MCF 10A (cell line): ENCODE measurements around the gene ZNF416. TPM values are rescaled to one million over a fixed set of nuclear protein-coding genes. Genes with fewer than 3 reads are reported as not detected.
A peak's percentile ranks its signal among the peaks of the same experiment; 100 is the strongest.

ENCODE experiments used
- BruUV-seq: library from RNA; stranded (reverse); fragments of 400-500 nt; replicated peaks from 2 replicates; lab custom pipeline; 2021; lab: Mats Ljungman, UMichigan
- CTCF ChIA-PET: fragments of 300-600 bp; sonication (Branson Sonifier 250); formaldehyde crosslinking; extraction: SDS; loops from one replicate; lab custom pipeline; 2021; ENCODE audit warnings: antibody characterized with exemption, inconsistent platforms; lab: Yijun Ruan, JAX
- POLR2A ChIA-PET: fragments of 300-600, 350-650 bp; sonication (Branson Sonifier 250); formaldehyde crosslinking; extraction: SDS; loops from one replicate; lab custom pipeline; 2020; ENCODE audit warnings: antibody characterized with exemption, inconsistent platforms; lab: Yijun Ruan, JAX
- DNase-seq: peaks from one replicate; pipeline ENCODE4 v3.0.0-alpha.2; 2018; ENCODE audit not compliant: unreplicated experiment
- H3K27ac Mint-ChIP-seq: one replicate; pipeline ENCODE4 v1.8.0; 2022; ENCODE audit warnings: mild to moderate bottlenecking, low read depth, mixed read lengths; ENCODE audit not compliant: unreplicated experiment
- H3K27me3 Mint-ChIP-seq: one replicate; pipeline ENCODE4 v1.8.0; 2022; ENCODE audit warnings: mixed read lengths; ENCODE audit not compliant: insufficient read depth, unreplicated experiment
- H3K36me3 Mint-ChIP-seq: one replicate; pipeline ENCODE4 v1.8.0; 2022; ENCODE audit warnings: mild to moderate bottlenecking, moderate library complexity, mixed read lengths; ENCODE audit not compliant: insufficient read depth, unreplicated experiment
- H3K4me1 Mint-ChIP-seq: one replicate; pipeline ENCODE4 v1.8.0; 2022; ENCODE audit warnings: mixed read lengths; ENCODE audit not compliant: insufficient read depth, unreplicated experiment
- H3K4me3 Mint-ChIP-seq: one replicate; pipeline ENCODE4 v1.8.0; 2022; ENCODE audit warnings: mild to moderate bottlenecking, moderate library complexity, mixed read lengths; ENCODE audit not compliant: unreplicated experiment
- H3K9me3 Mint-ChIP-seq: one replicate; pipeline ENCODE4 v1.8.0; 2022; ENCODE audit warnings: mixed read lengths; ENCODE audit not compliant: unreplicated experiment
- intact Hi-C: fragments of 100-400 bp; cut with micrococcal nuclease; formaldehyde crosslinking; loops from 2 replicates; pipeline ENCODE4 v1.14.1; 2022
- total RNA-seq: library from RNA; stranded (reverse); gene quantifications from 2 replicates; pipeline ENCODE4 v1.2.3, GENCODE V29; 2022
- TF ChIP-seq, protein P1 (sequence below): fragments of 200-600 bp; IDR thresholded peaks from one replicate; pipeline ENCODE4 v1.8.0; 2022; ENCODE audit warnings: antibody characterized with exemption, mild to moderate bottlenecking; ENCODE audit not compliant: unreplicated experiment

Gene ZNF416
- total RNA-seq, 1 experiment from 2014 or later, result 5.0 TPM

DNA sequence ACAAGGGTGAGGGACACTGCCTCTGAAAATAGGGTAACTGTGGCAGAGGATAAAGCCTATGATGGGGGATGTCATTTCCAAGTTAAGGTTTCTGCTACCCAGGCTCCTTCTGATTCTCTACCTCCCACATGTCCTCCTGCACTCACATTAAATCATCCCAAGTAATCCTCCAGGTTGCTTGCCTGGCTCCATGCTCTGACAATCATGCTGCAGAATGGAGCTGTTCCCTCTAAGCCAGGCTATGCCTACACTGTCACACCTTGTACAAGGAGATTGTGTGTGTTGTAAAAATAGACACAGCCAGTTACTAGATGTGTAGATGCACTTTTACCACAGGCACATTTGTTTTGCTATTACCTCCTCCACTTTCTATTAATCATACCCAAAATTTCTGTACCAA is 8.0 kb downstream of the ZNF416 start:
- POLR2A ChIA-PET, result no interaction called here
- Mint-ChIP-seq H3K9me3 (peaks cover 44% of the 10 kb centered on the region), H3K36me3 (peaks cover 36% of the 10 kb centered on the region)

DNA sequence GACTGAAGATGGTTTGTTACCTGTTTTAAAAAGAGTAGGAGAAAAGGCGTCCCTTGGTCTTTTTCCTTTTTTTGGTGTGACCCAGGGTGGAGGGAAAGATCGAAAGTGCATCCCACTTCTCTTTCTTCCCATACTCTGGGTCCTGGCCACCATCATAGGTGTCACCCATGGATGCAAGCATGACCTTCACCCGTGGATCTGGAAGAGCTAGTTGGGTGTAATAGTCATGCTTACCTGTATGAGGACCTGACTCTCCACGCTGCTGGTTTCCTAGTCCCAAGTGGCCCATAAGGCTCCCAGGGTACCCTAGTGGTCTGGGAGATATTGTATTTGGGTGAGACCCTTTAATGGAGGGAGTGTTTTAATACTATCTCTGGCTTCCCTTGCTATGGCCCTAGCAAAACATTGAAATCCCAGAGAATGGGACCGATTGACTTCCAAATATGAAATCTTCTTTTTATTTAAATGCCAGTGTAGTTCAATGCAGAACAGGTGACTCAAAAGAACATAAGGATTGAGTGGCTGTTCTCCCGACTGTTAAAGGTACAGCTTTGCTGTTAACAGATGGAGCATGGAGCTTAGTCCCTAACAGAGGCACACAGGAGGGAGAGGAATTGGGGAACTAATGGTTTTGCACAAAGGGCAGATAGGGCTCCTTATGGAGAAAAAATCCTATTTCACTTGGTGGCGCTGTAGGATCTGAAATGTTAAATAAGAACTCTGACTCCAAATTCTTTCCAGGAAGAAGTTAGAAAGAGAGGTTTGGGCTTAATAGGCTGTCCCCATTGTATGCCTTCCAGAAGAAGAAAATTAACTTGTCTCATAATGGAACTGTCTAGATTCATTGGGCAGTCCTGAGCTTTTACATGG is 12.1 kb downstream of the ZNF416 start:
- peak; percentile 50 for DNase-seq
- H3K27ac Mint-ChIP-seq, result no peak overlapping the region
- no peak overlapping the region for H3K4me3 Mint-ChIP-seq
- no peaks in the 10 kb centered on the region for H3K27me3 Mint-ChIP-seq
- ChIA-PET CTCF (interaction anchor here (0.9 to 1.0 kb wide), 2 partner anchors 12 to 642 kb away, joined by 3 to 4 read pairs; partner anchors contain the start of gene ZNF416), POLR2A (interaction anchor here (1.0 kb wide), 1 partner anchor 123 kb away, joined by 4 read pairs; no protein-coding TSS in a partner anchor)
- H3K36me3 Mint-ChIP-seq, result no peaks in the 10 kb centered on the region
- TF ChIP-seq, protein P1, sequence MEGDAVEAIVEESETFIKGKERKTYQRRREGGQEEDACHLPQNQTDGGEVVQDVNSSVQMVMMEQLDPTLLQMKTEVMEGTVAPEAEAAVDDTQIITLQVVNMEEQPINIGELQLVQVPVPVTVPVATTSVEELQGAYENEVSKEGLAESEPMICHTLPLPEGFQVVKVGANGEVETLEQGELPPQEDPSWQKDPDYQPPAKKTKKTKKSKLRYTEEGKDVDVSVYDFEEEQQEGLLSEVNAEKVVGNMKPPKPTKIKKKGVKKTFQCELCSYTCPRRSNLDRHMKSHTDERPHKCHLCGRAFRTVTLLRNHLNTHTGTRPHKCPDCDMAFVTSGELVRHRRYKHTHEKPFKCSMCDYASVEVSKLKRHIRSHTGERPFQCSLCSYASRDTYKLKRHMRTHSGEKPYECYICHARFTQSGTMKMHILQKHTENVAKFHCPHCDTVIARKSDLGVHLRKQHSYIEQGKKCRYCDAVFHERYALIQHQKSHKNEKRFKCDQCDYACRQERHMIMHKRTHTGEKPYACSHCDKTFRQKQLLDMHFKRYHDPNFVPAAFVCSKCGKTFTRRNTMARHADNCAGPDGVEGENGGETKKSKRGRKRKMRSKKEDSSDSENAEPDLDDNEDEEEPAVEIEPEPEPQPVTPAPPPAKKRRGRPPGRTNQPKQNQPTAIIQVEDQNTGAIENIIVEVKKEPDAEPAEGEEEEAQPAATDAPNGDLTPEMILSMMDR, result no peak
- intact Hi-C loops, result no loop called here
- H3K4me1 Mint-ChIP-seq, result no peaks in the 10 kb centered on the region
- BruUV-seq, result no TSS peak
- peaks cover 51% of the 10 kb centered on the region for H3K9me3 Mint-ChIP-seq

More for the DNA sequence above, 8.0 kb downstream of the ZNF416 start:
- TF ChIP-seq, protein P1, result no peak
- CTCF ChIA-PET, result no interaction called here
- Mint-ChIP-seq H3K4me3 (no peak overlapping the region), H3K27me3 (no peaks in the 10 kb centered on the region), H3K4me1 (no peaks in the 10 kb centered on the region), H3K27ac (no peak overlapping the region)
- DNase-seq, result no peak
- intact Hi-C loops, result loop anchor here (10.0 kb wide), 1 partner anchor 344 kb away; the partner anchor contains the start of gene ZNF417
- BruUV-seq, result no TSS peak

GRCh38 chr19:57563547-57563946 is 15.2 kb downstream of the ZNF416 start:
- DNase-seq, result no peak
- ChIA-PET CTCF (no interaction called here), POLR2A (no interaction called here)
- Mint-ChIP-seq H3K9me3 (peaks cover 39% of the 10 kb centered on the region), H3K36me3 (peaks cover 6% of the 10 kb centered on the region), H3K4me3 (no peak overlapping the region), H3K27me3 (no peaks in the 10 kb centered on the region), H3K27ac (no peak overlapping the region), H3K4me1 (peaks cover 11% of the 10 kb centered on the region)
- TF ChIP-seq, protein P1, result no peak
- no TSS peak for BruUV-seq
- intact Hi-C loops, result no loop called here

GRCh38 chr19:57560049-57560491 is 18.6 kb downstream of the ZNF416 start:
- Mint-ChIP-seq H3K36me3 (peaks cover 28% of the 10 kb centered on the region), H3K27me3 (no peaks in the 10 kb centered on the region), H3K9me3 (peaks cover 27% of the 10 kb centered on the region), H3K4me3 (peak overlapping the region; percentile 92), H3K27ac (peak overlapping the region; percentile 93), H3K4me1 (peaks cover 20% of the 10 kb centered on the region)
- no TSS peak for BruUV-seq
- intact Hi-C loops, result no loop called here
- ChIA-PET CTCF (no interaction called here), POLR2A (interaction anchor here (1.0 to 1.1 kb wide), 2 partner anchors 124 to 623 kb away, joined by 3 to 4 read pairs; partner anchors contain the start of genes ZNF274 and ZNF749)
- TF ChIP-seq, protein P1, result no peak
- DNase-seq, result peak; percentile 38
